Measurements from ENCODE around the gene COX19. TPM values are rescaled to one million over a fixed set of nuclear protein-coding genes. Genes with fewer than 3 reads are reported as not detected.

Gene COX19
- total and polyA plus RNA-seq, 2 donors (not counting 3 experiments of a cell fraction or from before 2014, with no cell fraction given) = 6.8 to 10.6 TPM

DNA sequence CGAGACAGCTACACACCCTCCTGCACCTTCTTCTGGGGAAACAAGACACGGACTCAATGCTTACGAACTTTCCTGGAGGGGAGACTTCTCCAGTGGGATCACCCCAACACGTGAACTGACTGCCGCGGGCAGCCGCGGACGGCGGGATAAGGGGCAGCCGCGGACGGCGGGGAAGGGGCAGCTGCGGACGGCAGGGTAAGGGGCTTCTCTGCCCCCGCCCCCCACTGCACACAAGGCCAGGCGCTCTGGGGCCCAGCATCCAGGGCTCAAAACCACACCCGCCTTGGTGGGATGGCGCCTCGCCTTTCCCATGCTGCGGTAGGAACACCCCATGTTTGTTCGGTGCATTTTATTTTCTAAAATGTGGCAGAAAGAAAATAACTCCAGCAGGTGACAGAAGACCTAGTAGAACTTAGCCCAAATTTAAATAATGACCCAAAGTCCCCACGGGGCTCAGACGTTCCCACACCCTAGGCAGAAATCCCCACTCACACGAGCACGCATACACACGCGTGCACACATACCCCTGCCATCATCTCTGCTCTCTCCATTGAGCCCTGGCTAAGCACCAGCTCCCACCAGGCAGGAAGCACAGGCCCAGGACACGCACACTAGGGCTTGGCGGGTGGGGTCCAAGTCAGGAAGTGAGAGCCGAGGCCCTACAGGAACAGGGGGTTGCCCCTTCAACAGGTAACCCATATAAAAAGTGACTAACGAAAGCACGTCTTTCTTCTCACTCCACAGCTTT lies 42.4 kb upstream of the COX19 start:
- dilution Hi-C loops (cut with MboI; ENCODE audit: extremely low pct_ligation_motif_present, low sequenced_read_pairs) (no loop called here), intact Hi-C loops (cut with micrococcal nuclease) (no loop called here)
- DNase-seq (ENCODE audit: low read depth, low spot score) (no peak), FAIRE-seq (no peak)
- Histone ChIP-seq H3K9me1 (replicated peaks; ENCODE audit: control insufficient read depth, extremely low read depth, insufficient read depth, low read length) (no peaks in the 10 kb centered on the region), H3K27ac (ENCODE audit: insufficient read depth, low read depth, low read length) (no peak overlapping the region), H3K79me2 (ENCODE audit: control insufficient read depth, insufficient read depth, low read length) (no peaks in the 10 kb centered on the region), H3K4me3 (replicated peaks in 1 of 3; ENCODE audit: insufficient read depth in 1 of 3, low read depth in 1 of 3, low read length in 3 of 3) (no peak overlapping the region), H2AFZ (ENCODE audit: low read depth, low read length) (no peak overlapping the region), H3K9ac (replicated peaks; ENCODE audit: extremely low read depth, insufficient read depth, low read length) (no peak overlapping the region), H3K36me3 (ENCODE audit: control insufficient read depth in 2 of 2, extremely low read depth in 1 of 2, insufficient read depth in 2 of 2, low read length in 2 of 2) (no peaks in the 10 kb centered on the region), H3K4me2 (ENCODE audit: insufficient read depth, low read length) (no peak overlapping the region), H3K9me3 (replicated peaks; ENCODE audit: control insufficient read depth, insufficient read depth, low read length) (no peaks in the 10 kb centered on the region), H3K27me3 (ENCODE audit: control insufficient read depth in 2 of 2, insufficient read depth in 2 of 2, low read length in 2 of 2) (no peaks in the 10 kb centered on the region), H4K20me1 (replicated peaks; ENCODE audit: control insufficient read depth, extremely low read depth, insufficient read depth, low read length) (no peaks in the 10 kb centered on the region), H3K4me1 (ENCODE audit: control insufficient read depth, extremely low read depth, insufficient read depth, low read length) (no peaks in the 10 kb centered on the region)
- CTCF ChIA-PET = interaction anchor here (0.8 to 5.5 kb wide), 2 partner anchors 27 to 48 kb away, joined by 3 to 46 read pairs; partner anchors contain the start of gene GPR146
- no TSS peak for BruUV-seq (replicated peaks)
- POLR2A ChIA-PET = no interaction called here
- TF ChIP-seq, protein P1, sequence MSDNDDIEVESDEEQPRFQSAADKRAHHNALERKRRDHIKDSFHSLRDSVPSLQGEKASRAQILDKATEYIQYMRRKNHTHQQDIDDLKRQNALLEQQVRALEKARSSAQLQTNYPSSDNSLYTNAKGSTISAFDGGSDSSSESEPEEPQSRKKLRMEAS (IDR thresholded peaks at IDR 0.05; ENCODE audit: insufficient read depth, insufficient read length) = no peak
- TF ChIP-seq POLR2AphosphoS5 (IDR thresholded peaks at IDR 0.05; ENCODE audit: insufficient read depth, low read depth, low read length) = no peak
- TF ChIP-seq FOS (IDR thresholded peaks at IDR 0.05; ENCODE audit: borderline replicate concordance, insufficient read depth, low read length) = no peak
- no peak for TF ChIP-seq JUN (IDR thresholded peaks at IDR 0.05; ENCODE audit: borderline replicate concordance, insufficient read depth, insufficient read length, low read depth)
- no peak for TF ChIP-seq EZH2 (IDR thresholded peaks at IDR 0.05; ENCODE audit: borderline replicate concordance, low read depth, low read length, severe bottlenecking)
- TF ChIP-seq, protein P2, sequence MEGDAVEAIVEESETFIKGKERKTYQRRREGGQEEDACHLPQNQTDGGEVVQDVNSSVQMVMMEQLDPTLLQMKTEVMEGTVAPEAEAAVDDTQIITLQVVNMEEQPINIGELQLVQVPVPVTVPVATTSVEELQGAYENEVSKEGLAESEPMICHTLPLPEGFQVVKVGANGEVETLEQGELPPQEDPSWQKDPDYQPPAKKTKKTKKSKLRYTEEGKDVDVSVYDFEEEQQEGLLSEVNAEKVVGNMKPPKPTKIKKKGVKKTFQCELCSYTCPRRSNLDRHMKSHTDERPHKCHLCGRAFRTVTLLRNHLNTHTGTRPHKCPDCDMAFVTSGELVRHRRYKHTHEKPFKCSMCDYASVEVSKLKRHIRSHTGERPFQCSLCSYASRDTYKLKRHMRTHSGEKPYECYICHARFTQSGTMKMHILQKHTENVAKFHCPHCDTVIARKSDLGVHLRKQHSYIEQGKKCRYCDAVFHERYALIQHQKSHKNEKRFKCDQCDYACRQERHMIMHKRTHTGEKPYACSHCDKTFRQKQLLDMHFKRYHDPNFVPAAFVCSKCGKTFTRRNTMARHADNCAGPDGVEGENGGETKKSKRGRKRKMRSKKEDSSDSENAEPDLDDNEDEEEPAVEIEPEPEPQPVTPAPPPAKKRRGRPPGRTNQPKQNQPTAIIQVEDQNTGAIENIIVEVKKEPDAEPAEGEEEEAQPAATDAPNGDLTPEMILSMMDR (IDR thresholded peaks at IDR 0.05; ENCODE audit: extremely low read depth in 1 of 2, insufficient read depth in 1 of 2, low read depth in 1 of 2, low read length in 2 of 2) = no peak
- TF ChIP-seq MYC (IDR thresholded peaks at IDR 0.05; ENCODE audit: low read depth, low read length) = no peak
- no peak for TF ChIP-seq GATA2 (IDR thresholded peaks at IDR 0.05; ENCODE audit: insufficient read depth, insufficient read length, low read depth, low read length)
- no peak for TF ChIP-seq POLR2A (IDR thresholded peaks at IDR 0.05; ENCODE audit: low read depth, low read length)
